GM23338 (cell line): ENCODE results near the gene SPNS3. TPM values are rescaled to one million over a fixed set of nuclear protein-coding genes. Genes with fewer than 3 reads are reported as not detected.

Experiments
- ATAC-seq: fragments of 200-7000 bp; cut with Tn5 transposase; 3 replicates; pipeline ENCODE4 v1.9.1; 2020
- DNase-seq: peaks from one replicate; pipeline ENCODE4 v3.0.0-alpha.2; 2015; ENCODE audit warnings: low spot score
- H2AFZ ChIP-seq: fragments of 200-600 bp; sonication (generic); 2 replicates; pipeline ENCODE4 v1.8.0; 2016; ENCODE audit warnings: antibody characterized with exemption, mild to moderate bottlenecking, moderate library complexity
- H3F3A ChIP-seq: fragments of 200-600 bp; sonication (generic); replicated peaks from 2 replicates; pipeline ENCODE4 v1.8.0; 2017; ENCODE audit warnings: antibody characterized with exemption, mixed run types, low read depth
- H3K27ac ChIP-seq: fragments of 200-600 bp; sonication (generic); 2 replicates; pipeline ENCODE4 v1.6.1; 2016; ENCODE audit warnings: low read depth
- H3K27me3 ChIP-seq: fragments of 200-600 bp; sonication (generic); 2 replicates; pipeline ENCODE4 v1.8.0; 2016; ENCODE audit warnings: mild to moderate bottlenecking, mixed run types, moderate library complexity; ENCODE audit not compliant: insufficient read depth
- H3K36me3 ChIP-seq: fragments of 200-600 bp; sonication (generic); 2 replicates; pipeline ENCODE4 v1.8.0; 2016; ENCODE audit warnings: mild to moderate bottlenecking; ENCODE audit not compliant: insufficient read depth
- H3K4me1 ChIP-seq: fragments of 200-600 bp; sonication (generic); 2 replicates; pipeline ENCODE4 v1.8.0; 2016; ENCODE audit warnings: mild to moderate bottlenecking, moderate library complexity; ENCODE audit not compliant: insufficient read depth
- H3K4me2 ChIP-seq: fragments of 200-600 bp; sonication (generic); 2 replicates; pipeline ENCODE4 v1.7.1; 2017; ENCODE audit warnings: mixed run types
- H3K4me3 ChIP-seq: fragments of 200-600 bp; sonication (generic); 2 replicates; pipeline ENCODE4 v1.6.1; 2016; ENCODE audit warnings: mixed run types
- H3K79me2 ChIP-seq: fragments of 200-600 bp; sonication (generic); replicated peaks from 2 replicates; pipeline ENCODE4 v1.8.0; 2017; ENCODE audit warnings: mild to moderate bottlenecking; ENCODE audit not compliant: insufficient read depth
- H3K9me2 ChIP-seq: fragments of 200-600 bp; sonication (generic); 2 replicates; pipeline ENCODE4 v1.8.0; 2017; ENCODE audit not compliant: insufficient read depth
- H4K20me1 ChIP-seq: fragments of 200-600 bp; sonication (generic); replicated peaks from 2 replicates; pipeline ENCODE4 v1.8.0; 2017; ENCODE audit warnings: mild to moderate bottlenecking; ENCODE audit not compliant: insufficient read depth
- H3K27ac Mint-ChIP-seq: 2 replicates; pipeline ENCODE4 v1.8.0; 2020; ENCODE audit warnings: inconsistent platforms, mild to moderate bottlenecking, moderate library complexity, mixed read lengths
- H3K27me3 Mint-ChIP-seq: 3 replicates; pipeline ENCODE4 v1.8.0; 2022; ENCODE audit warnings: low read depth, mild to moderate bottlenecking, moderate library complexity, mixed read lengths, inconsistent platforms; ENCODE audit not compliant: insufficient read depth, poor library complexity
- H3K36me3 Mint-ChIP-seq: 3 replicates; pipeline ENCODE4 v1.8.0; 2021; ENCODE audit warnings: low read depth, mild to moderate bottlenecking, inconsistent platforms, moderate library complexity, mixed read lengths
- H3K4me1 Mint-ChIP-seq: 3 replicates; pipeline ENCODE4 v1.8.0; 2020; ENCODE audit warnings: mild to moderate bottlenecking, inconsistent platforms, mixed read lengths
- H3K4me3 Mint-ChIP-seq: 3 replicates; pipeline ENCODE4 v1.8.0; 2021; ENCODE audit warnings: moderate library complexity, mild to moderate bottlenecking, inconsistent platforms, mixed read lengths
- H3K9me3 Mint-ChIP-seq: 3 replicates; pipeline ENCODE4 v1.8.0; 2020; ENCODE audit warnings: moderate library complexity, mild to moderate bottlenecking, inconsistent platforms, mixed read lengths
- CTCF ChIP-seq, 2 experiments: fragments of 200-600 bp in 1 of 2; sonication (generic) in 1 of 2; conservative IDR thresholded peaks; 2 replicates each; pipeline versions ENCODE4 v1.5.1 to v1.6.1; 2016 to 2017; ENCODE audit warnings: antibody characterized with exemption in 2 of 2, low read depth in 2 of 2, mild to moderate bottlenecking in 2 of 2, moderate library complexity in 1 of 2
- ETS1 ChIP-seq: IDR thresholded peaks from 2 replicates; pipeline ENCODE4 v1.6.1; 2016; ENCODE audit warnings: antibody characterized with exemption
- POLR2AphosphoS5 ChIP-seq: IDR thresholded peaks from 2 replicates; pipeline ENCODE4 v1.6.1; 2016; ENCODE audit warnings: antibody characterized with exemption, low read depth
- REST ChIP-seq: IDR thresholded peaks from one replicate; pipeline ENCODE4 v1.6.1; 2018; ENCODE audit warnings: antibody characterized with exemption; ENCODE audit not compliant: unreplicated experiment
- polyA plus RNA-seq: library from polyadenylated mRNA; unstranded; fragments of >200 nt; fragmentation: Nextera tagmentation; extraction: Ambion mirVana; gene quantifications from 2 replicates; pipeline ENCODE4 v1.2.1, GENCODE V29; 2016
- total RNA-seq: library from RNA; depleted of rRNA; stranded (reverse); fragments of >200 nt; shearing (Covaris generic); gene quantifications from 2 replicates; pipeline ENCODE4 v1.2.3, GENCODE V29; 2014

SPNS3 gene
- total and polyA plus RNA-seq, 2 experiments from 2014 or later, result not detected

GRCh38 chr17:4492721-4493561 lies 59.2 kb downstream of the SPNS3 start:
- H3K36me3 Mint-ChIP-seq, result no peaks in the 10 kb centered on the region
- H3K4me3 ChIP-seq, result no peak overlapping the region
- no peaks in the 10 kb centered on the region for H3K79me2 ChIP-seq
- peaks cover 21% of the 10 kb centered on the region for H3K27me3 ChIP-seq
- TF ChIP-seq REST, result peak; percentile 98
- TF ChIP-seq ETS1, result no peak
- H3K4me1 Mint-ChIP-seq, result peaks cover 11% of the 10 kb centered on the region
- no peaks in the 10 kb centered on the region; the same call in 1 of the 2 replicates for H3K4me1 ChIP-seq
- H3K9me3 Mint-ChIP-seq, result no peaks in the 10 kb centered on the region; the same call in 2 of the 3 replicates
- H3K9me2 ChIP-seq, result no peaks in the 10 kb centered on the region
- H3K36me3 ChIP-seq, result no peaks in the 10 kb centered on the region
- no peak overlapping the region for H2AFZ ChIP-seq
- peak; percentile 93 for ATAC-seq
- H3K27ac Mint-ChIP-seq, result no peak overlapping the region
- H4K20me1 ChIP-seq, result no peaks in the 10 kb centered on the region; the same call in none of the 2 replicates
- peaks cover 28% of the 10 kb centered on the region for H3K27me3 Mint-ChIP-seq
- no peak overlapping the region for H3K27ac ChIP-seq
- H3K4me3 Mint-ChIP-seq, result no peak overlapping the region; the same call in 2 of the 3 replicates
- peak; percentile 96 for DNase-seq
- H3F3A ChIP-seq, result peaks cover 7% of the 10 kb centered on the region; the same call in 1 of the 2 replicates
- no peak overlapping the region for H3K4me2 ChIP-seq

GRCh38 chr17:4497101-4497824 lies 63.5 kb downstream of the SPNS3 start:
- DNase-seq (no peak), ATAC-seq (no peak)
- no peaks in the 10 kb centered on the region; the same call in none of the 2 replicates for H4K20me1 ChIP-seq
- no peak overlapping the region for H2AFZ ChIP-seq
- H3K27ac ChIP-seq, result no peak overlapping the region
- H3K4me2 ChIP-seq, result no peak overlapping the region
- H3K9me2 ChIP-seq, result no peaks in the 10 kb centered on the region
- peaks cover 7% of the 10 kb centered on the region; the same call in 1 of the 2 replicates for H3F3A ChIP-seq
- Mint-ChIP-seq H3K27ac (no peak overlapping the region), H3K4me1 (peaks cover 24% of the 10 kb centered on the region), H3K4me3 (peak overlapping the region; percentile 37; the same call in 2 of the 3 replicates), H3K9me3 (no peaks in the 10 kb centered on the region), H3K36me3 (no peaks in the 10 kb centered on the region), H3K27me3 (peaks cover 58% of the 10 kb centered on the region)
- TF ChIP-seq CTCF (conservative IDR thresholded peaks at IDR 0.05; ENCODE audit: low read depth in 2 of 2), result no peak
- no peak for TF ChIP-seq POLR2AphosphoS5
- no peaks in the 10 kb centered on the region for H3K79me2 ChIP-seq
- peaks cover 4% of the 10 kb centered on the region; the same call in 1 of the 2 replicates for H3K4me1 ChIP-seq
- no peak overlapping the region for H3K4me3 ChIP-seq
- H3K27me3 ChIP-seq, result peaks cover 55% of the 10 kb centered on the region
- no peaks in the 10 kb centered on the region for H3K36me3 ChIP-seq
